ENCODE measurements around the gene ABCG2. TPM values are rescaled to one million over a fixed set of nuclear protein-coding genes. Genes with fewer than 3 reads are reported as not detected.

The ABCG2 gene
- total and polyA plus RNA-seq, 5 experiments from 2014 or later, result 0.15 to 0.73 (median 0.28) TPM; not detected in 1

DNA sequence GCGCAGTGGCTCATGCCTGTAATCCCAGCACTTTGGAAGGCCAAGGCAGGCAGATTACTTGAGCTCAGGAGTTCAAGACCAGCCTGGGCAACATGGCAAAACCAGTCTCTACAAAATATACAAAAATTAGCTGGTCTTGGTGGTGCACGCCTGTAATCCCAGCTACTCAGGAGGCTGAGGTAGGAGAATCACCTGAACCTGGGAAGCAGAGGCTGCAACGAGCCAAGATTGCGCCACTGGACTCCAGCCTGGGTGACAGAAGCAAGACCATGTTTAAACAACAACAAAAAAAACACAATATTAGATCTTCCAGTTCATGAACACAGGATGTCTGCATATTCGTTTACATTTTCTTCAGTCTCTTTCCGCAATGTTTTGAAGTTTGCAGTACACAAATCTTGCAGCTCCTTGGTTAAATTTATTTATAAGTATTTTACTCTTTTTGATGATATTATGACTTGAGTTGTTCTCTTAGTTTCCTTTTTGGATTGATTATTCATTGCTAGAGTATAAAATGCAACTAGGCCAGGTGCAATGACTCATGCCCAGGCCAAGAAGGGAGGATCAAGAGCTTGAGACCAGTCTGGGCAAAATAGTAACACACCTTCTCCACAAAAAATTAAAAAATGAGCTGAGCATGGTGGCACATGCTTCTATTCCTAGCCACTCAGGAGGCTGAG lies 30.4 kb upstream of the ABCG2 start:
- H3K4me3 Mint-ChIP-seq, result no peak overlapping the region
- H3K4me1 Mint-ChIP-seq, result peaks cover 0 to 2% (median 0%) of the 10 kb centered on the region in 4 donors
- peaks cover 0 to 2% (median 0%) of the 10 kb centered on the region in 3 donors for H3K36me3 Mint-ChIP-seq
- no peaks in the 10 kb centered on the region for H3K9me3 Mint-ChIP-seq
- DNase-seq (no peak), ATAC-seq (no peak)
- peak overlapping the region in 1 of 10 donors; percentile 29 for H3K27ac Mint-ChIP-seq
- peaks cover 0 to 2% (median 0%) of the 10 kb centered on the region in 5 donors for H3K27me3 Mint-ChIP-seq
- POLR2A ChIA-PET, result no interaction called here

DNA sequence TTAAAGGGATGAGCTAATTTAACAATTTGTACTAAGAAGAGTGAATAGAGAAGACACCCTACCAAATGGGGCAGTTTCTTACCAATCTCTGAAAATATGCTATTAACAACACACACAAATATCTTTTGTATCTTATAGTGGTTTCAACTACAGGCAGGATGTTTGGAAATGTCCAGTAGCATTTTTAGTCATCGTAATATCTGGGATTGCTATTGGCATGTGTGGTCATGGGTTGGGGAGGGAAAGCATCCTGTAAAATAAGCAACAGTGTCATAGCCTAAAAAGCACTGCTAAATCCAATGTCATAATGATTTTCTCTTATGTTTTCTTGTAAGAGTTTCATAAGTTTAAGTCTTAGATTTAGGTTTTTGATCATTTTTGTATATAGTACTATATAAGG lies 29.3 kb upstream of the ABCG2 start:
- POLR2A ChIA-PET, result no interaction called here
- Mint-ChIP-seq H3K4me3 (no peak overlapping the region), H3K4me1 (peaks cover 0 to 4% (median 0%) of the 10 kb centered on the region in 4 donors), H3K9me3 (no peaks in the 10 kb centered on the region), H3K27ac (no peak overlapping the region), H3K36me3 (peaks cover 0 to 2% (median 0%) of the 10 kb centered on the region in 3 donors), H3K27me3 (peaks cover 0 to 3% (median 0%) of the 10 kb centered on the region in 5 donors)
- no peak for ATAC-seq
- no peak for DNase-seq

- Mint-ChIP-seq H3K4me3 (no peak overlapping the region), H3K27me3 (peaks cover 0 to 3% (median 0%) of the 10 kb centered on the region in 5 donors), H3K27ac (no peak overlapping the region), H3K9me3 (peaks cover 0 to 2% (median 0%) of the 10 kb centered on the region in 9 donors), H3K36me3 (peaks cover 0 to 2% (median 0%) of the 10 kb centered on the region in 3 donors), H3K4me1 (peaks cover 0 to 4% (median 0%) of the 10 kb centered on the region in 4 donors)
- ATAC-seq, result no peak
- POLR2A ChIA-PET, result no interaction called here
- DNase-seq, result no peak
Observed at GRCh38 chr4:88185906-88186305, 27.5 kb upstream of the ABCG2 start.

GRCh38 chr4:88179261-88179660 lies 20.8 kb upstream of the ABCG2 start:
- no peak overlapping the region for H3K27ac Mint-ChIP-seq
- peaks cover 0 to 10% (median 9%) of the 10 kb centered on the region in 9 donors for H3K9me3 Mint-ChIP-seq
- peaks cover 0 to 11% (median 11%) of the 10 kb centered on the region in 3 donors for H3K36me3 Mint-ChIP-seq
- ATAC-seq, result no peak
- peaks cover 0 to 3% (median 0%) of the 10 kb centered on the region in 4 donors for H3K4me1 Mint-ChIP-seq
- no peak overlapping the region for H3K4me3 Mint-ChIP-seq
- POLR2A ChIA-PET, result no interaction called here
- peaks cover 4 to 17% (median 6%) of the 10 kb centered on the region in 5 donors for H3K27me3 Mint-ChIP-seq
- DNase-seq, result no peak

- DNase-seq (no peak), ATAC-seq (no peak)
- Mint-ChIP-seq H3K27me3 (peaks cover 4 to 15% (median 6%) of the 10 kb centered on the region in 5 donors), H3K36me3 (peaks cover 0 to 11% (median 11%) of the 10 kb centered on the region in 3 donors), H3K4me3 (no peak overlapping the region), H3K4me1 (peaks cover 0 to 3% (median 0%) of the 10 kb centered on the region in 4 donors), H3K27ac (no peak overlapping the region), H3K9me3 (peaks cover 0 to 10% (median 9%) of the 10 kb centered on the region in 9 donors)
- POLR2A ChIA-PET, result no interaction called here
Observed at GRCh38 chr4:88178626-88179231, 20.3 kb upstream of the ABCG2 start.

DNA sequence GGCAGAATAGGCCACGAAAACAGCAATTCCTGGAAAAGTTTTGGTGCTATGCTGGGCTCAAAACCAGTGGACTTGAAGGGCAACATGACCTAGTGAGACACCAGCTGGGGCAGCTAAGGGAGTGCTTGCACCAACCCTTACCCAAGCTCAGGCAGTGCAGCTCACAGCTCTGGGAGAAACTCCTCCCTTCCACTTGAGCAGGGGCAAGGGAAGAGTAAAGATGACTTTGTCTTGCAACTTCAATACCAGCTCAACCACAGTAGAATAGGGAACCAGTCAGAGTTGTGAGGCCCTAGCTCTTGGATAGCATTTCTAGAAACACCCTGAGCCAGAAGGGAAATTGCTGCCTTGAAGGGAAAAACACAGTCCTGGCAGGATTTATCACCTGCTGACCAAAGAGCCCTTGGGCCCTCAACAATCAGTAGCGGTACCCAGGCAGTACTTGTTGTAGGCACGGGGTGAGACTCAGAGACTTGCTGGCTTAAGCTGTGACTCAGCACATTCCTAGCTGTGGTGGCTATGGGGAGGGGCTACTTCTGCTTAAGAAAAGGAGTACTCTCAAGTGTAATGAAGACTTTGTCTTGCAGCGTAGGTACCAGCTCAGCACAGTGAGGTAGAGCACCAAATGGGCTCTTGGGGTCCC lies 19.7 kb upstream of the ABCG2 start:
- Mint-ChIP-seq H3K27ac (no peak overlapping the region), H3K27me3 (peaks cover 4 to 15% (median 6%) of the 10 kb centered on the region in 5 donors), H3K9me3 (peaks cover 0 to 10% (median 9%) of the 10 kb centered on the region in 9 donors), H3K4me1 (peaks cover 0 to 2% (median 0%) of the 10 kb centered on the region in 4 donors), H3K36me3 (peaks cover 0 to 11% (median 11%) of the 10 kb centered on the region in 3 donors), H3K4me3 (no peak overlapping the region)
- POLR2A ChIA-PET, result no interaction called here
- ATAC-seq (no peak), DNase-seq (no peak)

- Mint-ChIP-seq H3K36me3 (no peaks in the 10 kb centered on the region), H3K9me3 (peaks cover 0 to 2% (median 0%) of the 10 kb centered on the region in 9 donors), H3K4me3 (no peak overlapping the region), H3K4me1 (peaks cover 0 to 1% (median 0%) of the 10 kb centered on the region in 4 donors), H3K27ac (no peak overlapping the region), H3K27me3 (peaks cover 0 to 4% (median 2%) of the 10 kb centered on the region in 5 donors)
- ATAC-seq (no peak), DNase-seq (no peak)
- POLR2A ChIA-PET, result no interaction called here
Observed at GRCh38 chr4:88172987-88173386, 14.5 kb upstream of the ABCG2 start.

DNA sequence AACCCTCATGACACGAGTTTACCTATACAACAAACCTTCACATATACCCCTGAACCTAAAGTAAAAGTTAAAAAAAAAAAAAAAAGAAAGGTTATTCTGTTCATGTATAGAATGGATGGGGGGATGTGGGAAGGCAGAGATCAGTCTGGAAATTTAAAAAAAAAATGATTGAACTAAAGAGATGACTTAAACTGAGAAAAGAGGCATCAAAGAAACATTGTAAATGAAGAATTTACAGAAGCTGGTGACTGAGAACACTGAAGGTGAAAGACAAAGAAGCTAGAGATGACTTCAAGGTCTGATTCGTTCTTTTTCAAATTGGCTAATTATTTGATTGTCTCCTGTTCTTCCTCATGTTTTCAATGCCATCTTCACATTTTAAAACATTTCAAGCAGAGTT lies 12.8 kb upstream of the ABCG2 start:
- no peak overlapping the region for H3K4me3 Mint-ChIP-seq
- POLR2A ChIA-PET, result no interaction called here
- peaks cover 0 to 2% (median 0%) of the 10 kb centered on the region in 9 donors for H3K9me3 Mint-ChIP-seq
- peaks cover 0 to 1% (median 0%) of the 10 kb centered on the region in 4 donors for H3K4me1 Mint-ChIP-seq
- no peak overlapping the region for H3K27ac Mint-ChIP-seq
- no peaks in the 10 kb centered on the region for H3K36me3 Mint-ChIP-seq
- DNase-seq (no peak), ATAC-seq (no peak)
- H3K27me3 Mint-ChIP-seq, result peaks cover 0 to 10% (median 0%) of the 10 kb centered on the region in 5 donors

DNA sequence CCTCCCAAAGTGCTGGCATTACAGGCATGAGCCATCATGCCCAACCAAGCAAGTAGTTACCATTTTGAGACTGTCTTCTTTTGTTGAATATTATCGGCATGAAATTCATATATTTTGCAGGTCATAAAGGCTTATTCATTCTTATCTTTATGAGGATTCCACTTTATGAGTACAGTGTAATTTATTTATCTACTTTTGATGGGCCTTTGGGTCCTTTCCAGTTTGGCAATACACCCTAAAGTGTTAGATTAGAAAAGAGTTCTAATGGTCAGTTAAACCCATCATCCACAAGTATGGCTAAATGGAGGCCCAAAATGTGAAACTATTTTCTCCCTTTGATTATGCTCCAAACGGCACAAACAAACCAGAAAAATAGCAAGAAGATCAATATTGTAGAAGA lies 10.9 kb upstream of the ABCG2 start:
- Mint-ChIP-seq H3K27ac (no peak overlapping the region), H3K4me3 (no peak overlapping the region), H3K27me3 (peaks cover 0 to 11% (median 0%) of the 10 kb centered on the region in 5 donors), H3K9me3 (peaks cover 0 to 4% (median 0%) of the 10 kb centered on the region in 9 donors), H3K36me3 (no peaks in the 10 kb centered on the region), H3K4me1 (peaks cover 0 to 1% (median 0%) of the 10 kb centered on the region in 4 donors)
- DNase-seq, result no peak
- no peak for ATAC-seq
- POLR2A ChIA-PET, result no interaction called here

GRCh38 chr4:88166608-88167007 lies 8.2 kb upstream of the ABCG2 start:
- no peak for DNase-seq
- no peak overlapping the region for H3K4me3 Mint-ChIP-seq
- ATAC-seq, result no peak
- H3K9me3 Mint-ChIP-seq, result peaks cover 0 to 3% (median 0%) of the 10 kb centered on the region in 9 donors
- peaks cover 0 to 11% (median 0%) of the 10 kb centered on the region in 5 donors for H3K27me3 Mint-ChIP-seq
- peaks cover 0 to 1% (median 0%) of the 10 kb centered on the region in 4 donors for H3K4me1 Mint-ChIP-seq
- H3K36me3 Mint-ChIP-seq, result peaks cover 0 to 2% (median 0%) of the 10 kb centered on the region in 3 donors
- H3K27ac Mint-ChIP-seq, result peak overlapping the region in 1 of 10 donors; percentile 19
- POLR2A ChIA-PET, result no interaction called here

DNA sequence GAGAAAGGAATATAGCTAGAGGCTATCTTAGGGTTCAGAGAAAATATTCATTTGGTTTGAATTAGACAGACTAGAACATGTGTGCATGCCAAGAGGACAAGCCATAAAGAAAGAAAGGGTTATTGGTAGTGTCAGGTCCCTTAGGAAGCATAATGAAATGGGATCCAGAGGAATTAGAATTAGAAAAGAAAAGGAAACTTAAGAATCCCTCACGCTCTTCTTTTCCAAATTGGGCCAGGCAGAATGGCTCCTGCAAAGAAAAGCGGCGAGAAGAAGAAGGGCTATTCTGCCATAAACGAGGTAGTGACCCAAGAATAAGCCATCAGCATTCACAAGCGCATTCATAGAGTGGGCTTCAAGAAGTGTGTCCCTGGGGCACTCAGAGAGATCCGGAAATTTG lies 4.9 kb upstream of the ABCG2 start:
- H3K4me3 Mint-ChIP-seq, result no peak overlapping the region
- H3K27me3 Mint-ChIP-seq, result peaks cover 1 to 12% (median 7%) of the 10 kb centered on the region in 5 donors
- POLR2A ChIA-PET, result no interaction called here
- H3K27ac Mint-ChIP-seq, result no peak overlapping the region
- peaks cover 0 to 2% (median 0%) of the 10 kb centered on the region in 3 donors for H3K36me3 Mint-ChIP-seq
- DNase-seq (no peak), ATAC-seq (no peak)
- peaks cover under 1 to 8% (median 5%) of the 10 kb centered on the region in 4 donors for H3K4me1 Mint-ChIP-seq
- H3K9me3 Mint-ChIP-seq, result peaks cover 0 to 3% (median 0%) of the 10 kb centered on the region in 9 donors

DNA sequence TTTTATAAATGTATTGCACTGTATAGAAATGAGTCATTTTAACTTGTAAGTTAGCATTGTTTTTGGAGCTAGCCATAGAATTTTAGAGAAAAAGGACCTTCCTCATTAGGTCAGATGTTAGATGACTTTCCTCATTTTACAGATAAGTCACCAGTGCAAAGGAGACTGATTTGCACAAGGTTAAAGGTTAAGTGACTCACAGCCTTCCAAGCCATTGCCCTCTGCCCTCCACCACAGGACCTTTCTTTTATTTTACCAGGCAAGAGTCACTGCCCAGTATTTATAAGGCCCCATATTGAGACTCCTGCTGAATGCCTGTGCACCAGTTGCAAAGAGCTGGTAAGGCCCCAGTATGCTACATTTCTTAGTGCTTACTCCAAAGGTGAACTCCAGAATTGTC lies 4.2 kb upstream of the ABCG2 start:
- H3K4me3 Mint-ChIP-seq, result no peak overlapping the region
- H3K4me1 Mint-ChIP-seq, result peaks cover 6 to 14% (median 11%) of the 10 kb centered on the region in 4 donors
- peaks cover 0 to 3% (median 0%) of the 10 kb centered on the region in 9 donors for H3K9me3 Mint-ChIP-seq
- POLR2A ChIA-PET, result no interaction called here
- no peak overlapping the region for H3K27ac Mint-ChIP-seq
- DNase-seq (no peak), ATAC-seq (no peak)
- H3K36me3 Mint-ChIP-seq, result peaks cover 0 to 2% (median 0%) of the 10 kb centered on the region in 3 donors
- peaks cover 8 to 16% (median 9%) of the 10 kb centered on the region in 5 donors for H3K27me3 Mint-ChIP-seq

All from naive thymus-derived CD8-positive, alpha-beta T cell (primary cell).